Adrenal gland (tissue), 12 donors: ENCODE results near the gene JAZF1. TPM values are rescaled to one million over a fixed set of nuclear protein-coding genes. Genes with fewer than 3 reads are reported as not detected.
"Not testable (repeated sequence)": the region's sequence is repeated elsewhere in the genome, so short reads cannot be mapped to it uniquely, and the experiment has no call there.

Experiments
- DNase-seq, 7 donors: peaks; one replicate each; pipeline ENCODE4 v3.0.0-alpha.2; 2019 to 2020
- H3K27ac ChIP-seq, 5 donors: fragments of 200-600 bp; sonication (generic) in 4 of 5; 1 replicate in 3 of 5; 2 replicates in 2 of 5; pipeline versions ENCODE4 v1.5.1 to v1.8.0; 2016 to 2020; ENCODE audit warnings: mild to moderate bottlenecking in 1 of 5
- H3K27me3 ChIP-seq: fragments of 200-600 bp; 2 replicates; pipeline ENCODE4 v1.8.0; 2021
- H3K36me3 ChIP-seq, 2 donors: fragments of 200-600 bp; replicated peaks in 1 of 2; 1 replicate in 1 of 2; 2 replicates in 1 of 2; pipeline versions ENCODE4 v1.5.1 to v1.8.0; 2018 to 2022
- H3K4me1 ChIP-seq, 2 donors: fragments of 200-600 bp; replicated peaks in 1 of 2; 1 replicate in 1 of 2; 2 replicates in 1 of 2; pipeline versions ENCODE4 v1.5.1 to v1.8.0; 2018 to 2021
- H3K4me3 ChIP-seq, 4 donors: fragments of 200-600 bp; sonication (generic) in 3 of 4; one replicate each; pipeline ENCODE4 v1.5.1; 2016 to 2018
- H3K9me3 ChIP-seq, 3 donors: fragments of 200-600 bp; sonication (generic) in 1 of 3; replicated peaks in 1 of 3; 1 replicate in 2 of 3; 2 replicates in 1 of 3; pipeline versions ENCODE4 v1.5.1 to v1.8.0; 2016 to 2021
- CTCF ChIP-seq, 6 experiments: fragments of 450-650 bp in 4 of 6; fragments of 200-600 bp in 2 of 6; sonication (generic) in 1 of 6; IDR thresholded peaks; 1 replicate in 5 of 6; 2 replicates in 1 of 6; pipeline versions ENCODE4 v1.5.1 to v1.8.0; 2016 to 2021; ENCODE audit warnings: antibody characterized with exemption in 6 of 6, mild to moderate bottlenecking in 2 of 6, moderate library complexity in 1 of 6
- POLR2A ChIP-seq, 2 donors: fragments of 450-650 bp; IDR thresholded peaks; one replicate each; pipeline ENCODE4 v1.6.1; 2017; ENCODE audit warnings: antibody characterized with exemption in 2 of 2, mild to moderate bottlenecking in 2 of 2, moderate library complexity in 1 of 2
- WGBS, 4 donors: extraction: QIAGEN DNeasy Blood & Tissue Kit in 2 of 4; methylation state at CpG; one replicate each; pipeline versions ENCODE4 v1.1.5 to v1.1.7; 2013 to 2017; 5-methylcytosine and 5-hydroxymethylcytosine counted together
- intact Hi-C, 2 donors: fragments of 100-400 bp; cut with DNase I; formaldehyde crosslinking; loops; one replicate each; pipeline versions ENCODE4 v1.14.1 to v1.15.0; 2022 to 2023
- polyA plus RNA-seq, 3 donors: library from polyadenylated mRNA; stranded (reverse); fragments of 200-250 nt in 2 of 3; fragments of 350-450 nt in 1 of 3; fragmentation: Illumina TruSeq in 1 of 3; extraction: RNeasy Lipid Tissue Mini Kit (QIAGEN cat#74804) in 1 of 3; gene quantifications; one replicate each; pipeline ENCODE4 v1.2.3, GENCODE V29; 2013 to 2014
- total RNA-seq, 9 donors: library from RNA; depleted of rRNA in 4 of 9; stranded (reverse); fragments of >200 nt in 4 of 9; fragments of 120-200 nt in 1 of 9; fragmentation: NEBNext Ultra II Directional in 1 of 9; extraction: Animal tissue kit (Norgen Biotek cat#: 25700) in 1 of 9; gene quantifications; one replicate each; pipeline versions ENCODE4 v1.1.0 to v1.2.4, GENCODE V29; 2013 to 2023
- donor health status: healthy with polysubstance abuse.
- donor health status: Bipolar disorder and iron deficiency.
- donor health status: DM: yes; HTN: yes; CAD: no.
- donor health status: DM: no; HTN: no; CAD: no.
- donor health status: DM: no; HTN: no; CAD: no.
- donor health status: DM: yes; HTN: yes; CAD: no.

JAZF1 gene
- total and polyA plus RNA-seq, 12 donors, result 18.5 to 192 (median 96.3) TPM

DNA sequence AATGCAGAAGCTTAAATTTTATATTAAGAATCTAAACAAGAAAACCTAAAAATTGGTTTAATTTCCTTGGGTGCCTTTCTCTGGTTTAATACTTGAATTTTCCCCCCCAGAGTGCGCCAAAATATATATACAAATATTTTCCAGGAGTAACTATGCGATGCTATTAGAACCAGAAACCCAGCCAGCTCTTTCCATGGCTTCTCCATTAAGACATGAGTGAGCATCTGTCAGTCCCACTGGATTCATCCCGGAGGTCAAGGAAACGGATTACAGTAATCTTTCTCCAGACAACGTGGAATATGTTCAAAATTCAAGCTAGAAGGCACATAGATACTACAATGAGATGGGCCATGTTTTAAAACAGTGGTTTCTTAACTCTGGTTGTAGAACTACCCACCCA, 291.9 kb downstream of the JAZF1 start:
- intact Hi-C loops, result no loop called here
- Histone ChIP-seq H3K9me3 (no peaks in the 10 kb centered on the region), H3K36me3 (no peaks in the 10 kb centered on the region), H3K4me3 (no peak overlapping the region), H3K4me1 (no peaks in the 10 kb centered on the region), H3K27me3 (no peaks in the 10 kb centered on the region), H3K27ac (no peak overlapping the region)
- TF ChIP-seq CTCF (IDR thresholded peaks at IDR 0.05), result no peak
- no peak for TF ChIP-seq POLR2A (IDR thresholded peaks at IDR 0.05)
- no peak for DNase-seq
- WGBS, 4 donors, result 84 to 92% (median 87%) methylated on average over 5 of the region's 5 CpGs

DNA sequence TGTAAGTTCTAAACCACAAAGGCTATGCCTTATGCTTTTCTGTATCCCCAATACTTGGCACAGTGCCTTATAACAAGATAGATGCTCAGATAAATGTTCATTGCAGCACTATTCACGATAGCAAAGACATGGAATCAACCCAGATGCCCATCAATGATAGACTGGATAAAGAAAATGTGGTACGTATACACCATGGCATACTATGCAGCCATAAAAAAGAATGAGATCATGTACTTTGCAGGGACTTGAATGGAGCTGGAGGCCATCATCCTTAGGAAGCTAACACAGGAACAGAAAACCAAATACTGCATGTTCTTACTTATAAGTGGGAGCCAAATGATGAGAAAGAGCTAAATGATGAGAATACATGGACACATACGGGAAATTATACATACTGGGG, 293.9 kb downstream of the JAZF1 start:
- intact Hi-C loops, H3K27ac ChIP-seq, H3K4me3 ChIP-seq, H3K27me3 ChIP-seq, H3K36me3 ChIP-seq, H3K4me1 ChIP-seq, H3K9me3 ChIP-seq, DNase-seq: not testable (repeated sequence)
- 93 to 94% (median 93%) methylated on average over 3 of the region's 3 CpGs for WGBS, 4 donors

- intact Hi-C loops, result no loop called here
- TF ChIP-seq POLR2A (IDR thresholded peaks at IDR 0.05), result no peak
- TF ChIP-seq CTCF (IDR thresholded peaks at IDR 0.05), result no peak
- Histone ChIP-seq H3K27ac (no peak overlapping the region), H3K9me3 (no peaks in the 10 kb centered on the region), H3K36me3 (no peaks in the 10 kb centered on the region), H3K4me3 (no peak overlapping the region), H3K4me1 (no peaks in the 10 kb centered on the region), H3K27me3 (no peaks in the 10 kb centered on the region)
- 89 to 96% (median 94%) methylated on average over 2 of the region's 2 CpGs for WGBS, 4 donors
- no peak for DNase-seq
Observed at GRCh38 chr7:27885652-27886051, 294.9 kb downstream of the JAZF1 start.

GRCh38 chr7:27883696-27884095, 296.9 kb downstream of the JAZF1 start:
- no peak overlapping the region for H3K27ac ChIP-seq
- no peaks in the 10 kb centered on the region for H3K9me3 ChIP-seq
- no peaks in the 10 kb centered on the region for H3K4me1 ChIP-seq
- H3K36me3 ChIP-seq, result no peaks in the 10 kb centered on the region
- no peaks in the 10 kb centered on the region for H3K27me3 ChIP-seq
- no peak for TF ChIP-seq CTCF (IDR thresholded peaks at IDR 0.05)
- no peak for TF ChIP-seq POLR2A (IDR thresholded peaks at IDR 0.05)
- 76 to 80% (median 79%) methylated on average over 4 of the region's 4 CpGs for WGBS, 4 donors
- DNase-seq, result no peak
- H3K4me3 ChIP-seq, result no peak overlapping the region
- intact Hi-C loops, result no loop called here

DNA sequence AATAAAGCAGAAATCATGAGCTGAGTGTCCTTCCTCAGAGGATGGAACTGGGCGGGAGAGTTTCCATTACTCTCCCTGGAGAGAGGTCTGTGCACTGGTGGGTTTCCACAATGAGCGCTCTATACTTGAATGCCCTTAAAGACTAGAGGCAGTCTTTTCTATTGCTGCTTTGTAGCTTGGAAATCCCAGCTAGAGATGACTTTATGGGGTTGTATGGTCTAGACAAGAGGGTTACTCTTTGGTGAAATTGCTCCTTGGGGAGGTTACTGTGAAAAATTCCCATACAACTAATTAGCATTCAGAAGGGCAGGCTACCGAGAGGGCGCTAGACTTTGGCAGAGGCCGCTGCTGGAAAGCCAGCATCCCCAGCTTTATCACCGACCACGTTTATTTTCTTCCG, 303.8 kb downstream of the JAZF1 start:
- Histone ChIP-seq H3K36me3 (no peaks in the 10 kb centered on the region), H3K27ac (no peak overlapping the region), H3K4me1 (peaks cover 31 to 32% of the 10 kb centered on the region in 2 donors), H3K27me3 (no peaks in the 10 kb centered on the region), H3K4me3 (no peak overlapping the region), H3K9me3 (no peaks in the 10 kb centered on the region)
- 84 to 94% (median 89%) methylated on average over 8 of the region's 8 CpGs for WGBS, 4 donors
- no peak for DNase-seq
- intact Hi-C loops, result no loop called here
- TF ChIP-seq POLR2A (IDR thresholded peaks at IDR 0.05), result no peak
- no peak for TF ChIP-seq CTCF (IDR thresholded peaks at IDR 0.05)
